Right lobe of liver (tissue), 4 donors: ENCODE data around the gene TEDC1.

Experiments
- CTCF ChIP-seq, 4 donors: fragments of 200-600 bp in 3 of 4; fragments of 450-650 bp in 1 of 4; IDR thresholded peaks; one replicate each; pipeline versions ENCODE4 v1.5.1 to v1.8.0; 2016 to 2022; ENCODE audit warnings: antibody characterized with exemption in 4 of 4, mild to moderate bottlenecking in 2 of 4
- POLR2A ChIP-seq: fragments of 450-650 bp; IDR thresholded peaks from one replicate; pipeline ENCODE4 v1.6.1; 2017; ENCODE audit warnings: antibody characterized with exemption, mild to moderate bottlenecking
- donor health status: DM: no; HTN: no; CAD: no.
- donor health status: DM: no; HTN: no; CAD: no.
- donor health status: DM: no; HTN: yes; CAD: no.

- TF ChIP-seq CTCF (IDR thresholded peaks at IDR 0.05) (no peak), POLR2A (no peak)
Measured at GRCh38 chr14:105458571-105458970, 32.5 kb upstream of the TEDC1 start.
